ENCODE measurements around the gene NOP53. TPM values are rescaled to one million over a fixed set of nuclear protein-coding genes. Genes with fewer than 3 reads are reported as not detected.

NOP53 gene
- polyA plus RNA-seq, 1 donor from 2014 or later, result 87.0 TPM

DNA sequence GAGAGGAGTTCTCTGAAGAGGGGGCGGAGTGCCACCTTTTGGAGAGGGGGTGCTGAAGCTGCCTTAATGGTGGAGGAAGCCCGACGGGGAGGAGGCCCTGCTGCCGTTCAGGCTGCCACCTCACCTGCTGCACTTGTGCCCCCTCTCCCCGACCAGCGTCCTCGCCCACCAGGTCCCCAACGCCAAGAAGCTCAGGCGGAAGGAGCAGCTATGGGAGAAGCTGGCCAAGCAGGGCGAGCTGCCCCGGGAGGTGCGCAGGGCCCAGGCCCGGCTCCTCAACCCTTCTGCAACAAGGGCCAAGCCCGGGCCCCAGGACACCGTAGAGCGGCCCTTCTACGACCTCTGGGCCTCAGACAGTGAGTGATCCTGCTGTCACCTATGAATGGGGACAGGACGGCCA, 5.4 kb downstream of the NOP53 start:
- no peaks in the 10 kb centered on the region for H4K20me1 ChIP-seq (ENCODE audit: insufficient read depth)
- H3K27ac ChIP-seq (ENCODE audit: low read length), result no peak overlapping the region
- peaks cover 12% of the 10 kb centered on the region for H3K79me2 ChIP-seq (replicated peaks; ENCODE audit: insufficient read depth, low read length)
- H3K9me2 ChIP-seq (ENCODE audit: insufficient read depth, low read length), result no peaks in the 10 kb centered on the region
- no peak overlapping the region for H2AFZ ChIP-seq (ENCODE audit: low read depth, low read length)
- TF ChIP-seq POLR2AphosphoS5 (IDR thresholded peaks at IDR 0.05) (no peak), RAD21 (conservative IDR thresholded peaks at IDR 0.05) (no peak), EZH2 (IDR thresholded peaks at IDR 0.05; ENCODE audit: borderline replicate concordance, insufficient read depth, low read length, poor library complexity, severe bottlenecking) (no peak), SMC3 (conservative IDR thresholded peaks at IDR 0.05; ENCODE audit: poor library complexity) (no peak), MXI1 (conservative IDR thresholded peaks at IDR 0.05; ENCODE audit: poor library complexity, severe bottlenecking) (no peak)
- TF ChIP-seq, protein P1, sequence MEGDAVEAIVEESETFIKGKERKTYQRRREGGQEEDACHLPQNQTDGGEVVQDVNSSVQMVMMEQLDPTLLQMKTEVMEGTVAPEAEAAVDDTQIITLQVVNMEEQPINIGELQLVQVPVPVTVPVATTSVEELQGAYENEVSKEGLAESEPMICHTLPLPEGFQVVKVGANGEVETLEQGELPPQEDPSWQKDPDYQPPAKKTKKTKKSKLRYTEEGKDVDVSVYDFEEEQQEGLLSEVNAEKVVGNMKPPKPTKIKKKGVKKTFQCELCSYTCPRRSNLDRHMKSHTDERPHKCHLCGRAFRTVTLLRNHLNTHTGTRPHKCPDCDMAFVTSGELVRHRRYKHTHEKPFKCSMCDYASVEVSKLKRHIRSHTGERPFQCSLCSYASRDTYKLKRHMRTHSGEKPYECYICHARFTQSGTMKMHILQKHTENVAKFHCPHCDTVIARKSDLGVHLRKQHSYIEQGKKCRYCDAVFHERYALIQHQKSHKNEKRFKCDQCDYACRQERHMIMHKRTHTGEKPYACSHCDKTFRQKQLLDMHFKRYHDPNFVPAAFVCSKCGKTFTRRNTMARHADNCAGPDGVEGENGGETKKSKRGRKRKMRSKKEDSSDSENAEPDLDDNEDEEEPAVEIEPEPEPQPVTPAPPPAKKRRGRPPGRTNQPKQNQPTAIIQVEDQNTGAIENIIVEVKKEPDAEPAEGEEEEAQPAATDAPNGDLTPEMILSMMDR (IDR thresholded peaks at IDR 0.05; ENCODE audit: poor library complexity, severe bottlenecking), result no peak
- TF ChIP-seq, protein P2, sequence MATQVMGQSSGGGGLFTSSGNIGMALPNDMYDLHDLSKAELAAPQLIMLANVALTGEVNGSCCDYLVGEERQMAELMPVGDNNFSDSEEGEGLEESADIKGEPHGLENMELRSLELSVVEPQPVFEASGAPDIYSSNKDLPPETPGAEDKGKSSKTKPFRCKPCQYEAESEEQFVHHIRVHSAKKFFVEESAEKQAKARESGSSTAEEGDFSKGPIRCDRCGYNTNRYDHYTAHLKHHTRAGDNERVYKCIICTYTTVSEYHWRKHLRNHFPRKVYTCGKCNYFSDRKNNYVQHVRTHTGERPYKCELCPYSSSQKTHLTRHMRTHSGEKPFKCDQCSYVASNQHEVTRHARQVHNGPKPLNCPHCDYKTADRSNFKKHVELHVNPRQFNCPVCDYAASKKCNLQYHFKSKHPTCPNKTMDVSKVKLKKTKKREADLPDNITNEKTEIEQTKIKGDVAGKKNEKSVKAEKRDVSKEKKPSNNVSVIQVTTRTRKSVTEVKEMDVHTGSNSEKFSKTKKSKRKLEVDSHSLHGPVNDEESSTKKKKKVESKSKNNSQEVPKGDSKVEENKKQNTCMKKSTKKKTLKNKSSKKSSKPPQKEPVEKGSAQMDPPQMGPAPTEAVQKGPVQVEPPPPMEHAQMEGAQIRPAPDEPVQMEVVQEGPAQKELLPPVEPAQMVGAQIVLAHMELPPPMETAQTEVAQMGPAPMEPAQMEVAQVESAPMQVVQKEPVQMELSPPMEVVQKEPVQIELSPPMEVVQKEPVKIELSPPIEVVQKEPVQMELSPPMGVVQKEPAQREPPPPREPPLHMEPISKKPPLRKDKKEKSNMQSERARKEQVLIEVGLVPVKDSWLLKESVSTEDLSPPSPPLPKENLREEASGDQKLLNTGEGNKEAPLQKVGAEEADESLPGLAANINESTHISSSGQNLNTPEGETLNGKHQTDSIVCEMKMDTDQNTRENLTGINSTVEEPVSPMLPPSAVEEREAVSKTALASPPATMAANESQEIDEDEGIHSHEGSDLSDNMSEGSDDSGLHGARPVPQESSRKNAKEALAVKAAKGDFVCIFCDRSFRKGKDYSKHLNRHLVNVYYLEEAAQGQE (IDR thresholded peaks at IDR 0.05; ENCODE audit: borderline replicate concordance), result no peak
- H3K9me3 ChIP-seq (ENCODE audit: low read length), result no peaks in the 10 kb centered on the region
- H3K9ac ChIP-seq (ENCODE audit: low read length), result no peak overlapping the region
- no peak overlapping the region for H3K4me3 ChIP-seq (ENCODE audit: low read length)
- no peak overlapping the region for H3K4me2 ChIP-seq (ENCODE audit: low read length)
- no peaks in the 10 kb centered on the region for H3F3A ChIP-seq (ENCODE audit: insufficient read depth, low read length, poor library complexity, severe bottlenecking)
- H3K27me3 ChIP-seq (ENCODE audit: insufficient read depth, low read depth, low read length), result no peaks in the 10 kb centered on the region
- no peaks in the 10 kb centered on the region for H3K36me3 ChIP-seq (ENCODE audit: insufficient read depth, low read length)

DNA sequence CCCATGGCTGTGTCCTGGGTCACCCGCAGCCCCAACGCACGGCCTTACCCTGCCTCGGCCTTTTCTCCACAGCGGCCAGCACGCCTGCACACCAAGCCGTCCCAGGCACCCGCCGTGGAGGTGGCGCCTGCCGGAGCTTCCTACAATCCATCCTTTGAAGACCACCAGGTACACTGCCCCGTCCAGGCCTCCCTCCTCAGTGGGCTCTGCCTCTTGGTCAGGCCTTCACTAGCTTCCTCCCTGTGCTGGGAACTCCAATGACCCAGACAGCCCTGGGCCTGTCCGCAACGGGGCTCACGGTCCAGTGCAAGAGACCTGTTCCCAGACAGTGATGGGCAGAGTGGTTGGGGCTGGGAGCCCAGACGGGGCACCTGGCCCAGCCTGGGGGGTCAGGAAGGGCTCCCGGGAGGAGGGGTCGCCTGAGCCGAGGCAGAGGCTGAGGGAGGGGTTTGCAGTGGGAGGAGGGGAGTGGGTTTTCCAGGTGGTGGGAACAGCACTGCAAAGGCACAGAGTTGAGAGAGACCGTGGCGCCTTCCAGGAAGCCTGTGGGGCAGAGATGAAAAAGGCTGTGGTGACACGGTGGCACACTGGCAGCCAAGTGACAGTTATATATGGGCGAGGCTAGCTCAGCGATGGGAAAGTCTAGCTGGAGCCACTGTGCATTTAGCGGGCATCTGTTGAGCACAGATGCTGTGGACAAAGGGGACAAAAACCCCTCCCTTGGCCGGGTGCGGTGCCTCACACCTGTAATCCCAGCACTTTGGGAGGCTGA, 7.3 kb downstream of the NOP53 start:
- Histone ChIP-seq H3K9me3 (ENCODE audit: low read length) (no peaks in the 10 kb centered on the region), H3K27me3 (ENCODE audit: insufficient read depth, low read depth, low read length) (no peaks in the 10 kb centered on the region), H3K9ac (ENCODE audit: low read length) (no peak overlapping the region), H4K20me1 (ENCODE audit: insufficient read depth) (no peaks in the 10 kb centered on the region), H2AFZ (ENCODE audit: low read depth, low read length) (no peak overlapping the region), H3K4me2 (ENCODE audit: low read length) (no peak overlapping the region), H3K27ac (ENCODE audit: low read length) (no peak overlapping the region), H3K79me2 (replicated peaks; ENCODE audit: insufficient read depth, low read length) (no peaks in the 10 kb centered on the region), H3K4me3 (ENCODE audit: low read length) (no peak overlapping the region), H3K9me2 (ENCODE audit: insufficient read depth, low read length) (no peaks in the 10 kb centered on the region), H3F3A (ENCODE audit: insufficient read depth, low read length, poor library complexity, severe bottlenecking) (no peaks in the 10 kb centered on the region), H3K36me3 (ENCODE audit: insufficient read depth, low read length) (no peaks in the 10 kb centered on the region)
- TF ChIP-seq SMC3 (conservative IDR thresholded peaks at IDR 0.05; ENCODE audit: poor library complexity) (no peak), EZH2 (IDR thresholded peaks at IDR 0.05; ENCODE audit: borderline replicate concordance, insufficient read depth, low read length, poor library complexity, severe bottlenecking) (no peak), RAD21 (conservative IDR thresholded peaks at IDR 0.05) (no peak), TAF1 (IDR thresholded peaks at IDR 0.05; ENCODE audit: low read depth) (no peak), EP300 (conservative IDR thresholded peaks at IDR 0.05; ENCODE audit: poor library complexity, severe bottlenecking) (no peak), POLR2AphosphoS5 (IDR thresholded peaks at IDR 0.05) (no peak), MXI1 (conservative IDR thresholded peaks at IDR 0.05; ENCODE audit: poor library complexity, severe bottlenecking) (no peak)
- TF ChIP-seq, protein P2 (IDR thresholded peaks at IDR 0.05; ENCODE audit: borderline replicate concordance), result no peak
- TF ChIP-seq, protein P1 (IDR thresholded peaks at IDR 0.05; ENCODE audit: poor library complexity, severe bottlenecking), result no peak
